ENCODE measurements around the gene PALM3.
"Not testable (repeated sequence)": the region's sequence is repeated elsewhere in the genome, so short reads cannot be mapped to it uniquely, and the experiment has no call there.

The PALM3 gene

DNA sequence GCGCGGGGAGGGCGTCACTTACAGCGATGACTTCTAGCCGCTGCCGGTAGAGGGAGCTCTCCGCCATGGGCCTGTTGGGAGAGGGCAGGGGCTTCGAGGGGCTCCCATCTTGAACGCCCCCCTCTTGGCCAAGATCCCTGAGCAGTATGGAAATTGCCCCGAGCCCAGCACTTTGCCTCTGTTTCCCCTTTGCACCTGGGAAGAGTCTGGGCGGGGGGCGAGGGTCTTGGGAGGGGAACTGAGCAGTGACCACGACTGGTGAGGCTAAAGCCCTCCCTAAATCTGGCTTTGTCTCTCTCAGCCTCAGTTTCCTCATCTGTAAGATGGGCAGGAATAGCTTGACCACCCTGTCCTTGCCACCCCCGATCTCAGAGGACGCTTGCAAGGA is 2.8 kb downstream of the PALM3 start:
- FAIRE-seq: no peak

DNA sequence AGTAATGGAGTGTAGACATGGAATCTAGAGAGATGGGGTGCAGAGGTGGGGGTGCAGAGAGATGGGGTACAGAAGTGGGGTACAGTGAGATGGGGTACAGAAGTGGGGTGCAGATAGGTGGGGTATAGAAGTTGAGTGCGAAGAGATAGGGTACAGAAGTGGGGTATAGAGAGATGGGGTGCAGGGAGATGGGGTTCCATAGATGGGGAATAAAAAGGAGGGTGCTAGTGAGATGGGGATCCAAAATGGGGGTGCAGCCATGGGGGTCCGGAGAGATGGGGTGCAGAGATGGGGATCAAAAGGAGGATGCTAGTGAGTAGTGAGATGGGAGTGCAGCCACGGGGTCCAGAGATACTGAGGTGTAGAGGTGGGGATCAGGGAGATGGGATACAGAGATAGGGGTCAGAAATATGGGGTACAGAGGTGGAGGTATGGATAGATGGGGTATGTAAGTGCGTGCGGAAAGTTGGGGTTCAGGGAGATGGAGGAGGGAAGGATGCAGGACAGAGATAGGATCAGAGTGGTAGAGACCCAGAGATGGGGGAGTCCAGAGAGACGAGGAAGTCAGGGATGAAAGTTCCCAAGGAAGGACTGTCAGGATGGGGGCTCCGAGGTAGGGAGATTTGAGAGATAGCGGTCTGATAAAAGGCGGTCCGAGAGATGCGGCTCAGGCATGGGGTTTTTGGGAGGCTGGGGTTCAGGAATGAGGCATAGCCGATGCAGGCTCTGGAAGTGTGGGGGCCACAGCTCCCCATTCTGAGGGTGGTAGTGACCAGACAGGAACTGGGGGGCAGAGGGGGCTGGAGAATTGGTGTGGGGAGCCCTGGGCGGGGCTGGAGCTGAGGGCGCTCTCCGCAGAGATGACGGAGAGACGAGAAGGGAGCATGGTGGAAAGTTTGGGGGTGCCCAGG is 3.4 kb downstream of the PALM3 start:
- no peak for FAIRE-seq

DNA sequence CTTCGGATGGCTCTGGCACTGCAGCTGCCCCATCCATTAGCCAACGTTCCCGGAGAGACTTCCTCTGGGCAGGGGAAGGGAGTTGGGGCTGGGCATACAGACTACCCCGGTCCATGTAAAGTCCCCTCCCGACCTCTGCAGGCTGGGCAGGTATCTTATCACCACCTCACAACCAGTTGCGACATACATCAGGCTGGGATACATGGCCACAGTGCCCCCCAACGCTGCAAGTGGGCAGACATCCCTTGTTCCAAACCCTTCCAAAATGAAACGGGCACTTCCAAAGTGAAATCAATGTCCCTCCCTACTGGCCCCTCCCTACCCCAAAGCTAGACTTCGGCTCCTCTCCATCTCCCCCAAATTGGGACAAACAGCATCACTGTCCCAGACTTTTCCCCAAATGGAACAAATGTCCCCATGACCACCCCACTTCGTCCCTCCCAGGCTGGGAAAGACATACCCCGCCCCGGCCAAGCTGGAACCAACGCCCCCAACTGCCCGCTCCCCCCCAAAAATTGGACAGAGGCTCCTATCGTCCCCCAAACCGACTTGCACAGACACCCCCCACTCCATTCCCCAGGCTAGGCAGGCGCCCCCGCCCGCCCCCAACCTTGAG is 5.0 kb downstream of the PALM3 start:
- FAIRE-seq: no peak

DNA sequence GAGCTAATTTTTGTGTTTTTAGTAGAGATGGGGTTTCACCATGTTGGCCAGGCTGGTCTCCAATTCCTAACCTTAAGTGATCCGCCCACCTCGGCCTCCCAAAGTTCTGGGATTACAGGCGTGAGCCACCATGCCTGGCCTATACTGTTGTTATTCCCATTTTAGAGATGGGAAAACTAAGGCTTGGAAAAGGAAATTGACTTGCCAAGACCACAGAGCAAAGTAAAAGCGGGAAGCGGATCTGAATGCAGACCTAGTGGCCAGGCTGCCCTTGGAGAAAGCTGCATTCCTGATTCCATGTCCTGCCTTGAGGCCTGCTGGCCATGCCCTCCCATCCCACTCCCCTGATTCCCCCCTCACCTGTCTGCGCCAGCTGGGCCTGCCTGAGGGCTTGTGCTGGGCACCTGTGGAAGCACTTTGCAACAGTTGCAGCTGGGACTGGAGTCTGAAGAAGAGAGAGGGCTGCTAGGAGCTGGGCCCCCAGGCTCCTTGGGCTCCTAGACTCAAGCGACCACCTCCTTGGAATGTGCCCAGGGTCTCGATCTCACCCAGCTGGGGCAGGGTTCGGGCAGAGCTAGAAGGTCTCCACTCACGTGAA is 5.7 kb downstream of the PALM3 start:
- FAIRE-seq: no peak

DNA sequence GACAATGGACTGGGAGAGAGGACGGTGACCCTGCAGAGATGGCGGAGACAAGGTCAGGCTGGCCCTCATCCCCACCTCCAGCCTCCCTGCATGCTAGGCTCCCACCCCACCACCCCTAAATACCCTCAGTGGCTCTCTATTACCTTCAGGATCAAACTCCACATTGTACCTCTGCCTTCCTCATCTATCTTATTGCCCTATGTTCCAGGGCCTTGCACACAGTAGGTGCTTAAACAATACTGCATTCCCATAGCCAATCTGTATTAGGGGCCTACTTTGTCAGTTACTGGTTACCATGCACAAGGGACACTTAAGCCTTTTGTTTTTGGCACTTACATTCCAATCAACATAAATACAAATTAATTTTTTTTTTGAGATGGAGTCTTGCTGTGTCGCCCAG is 6.5 kb downstream of the PALM3 start:
- FAIRE-seq: no peak

DNA sequence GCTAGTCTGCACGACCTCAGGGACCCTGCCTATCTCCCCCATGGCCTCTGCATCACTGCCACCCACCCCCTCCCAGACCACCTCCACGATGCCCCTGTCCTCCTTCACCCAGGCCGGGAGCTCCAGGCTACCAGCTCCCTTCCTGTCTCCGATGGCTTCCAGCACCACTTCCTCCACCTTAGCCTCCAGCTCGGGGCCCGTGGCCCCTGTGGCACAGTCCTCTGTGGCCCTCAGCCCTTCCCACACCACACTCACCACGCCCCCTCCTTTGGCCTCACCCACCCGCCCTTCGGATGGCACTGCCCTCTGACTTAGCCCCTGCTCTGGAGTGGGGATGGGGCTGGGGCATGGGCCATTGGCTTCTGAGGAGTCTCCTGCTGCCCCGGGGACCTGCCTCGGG is 7.2 kb downstream of the PALM3 start:
- no peak for FAIRE-seq

DNA sequence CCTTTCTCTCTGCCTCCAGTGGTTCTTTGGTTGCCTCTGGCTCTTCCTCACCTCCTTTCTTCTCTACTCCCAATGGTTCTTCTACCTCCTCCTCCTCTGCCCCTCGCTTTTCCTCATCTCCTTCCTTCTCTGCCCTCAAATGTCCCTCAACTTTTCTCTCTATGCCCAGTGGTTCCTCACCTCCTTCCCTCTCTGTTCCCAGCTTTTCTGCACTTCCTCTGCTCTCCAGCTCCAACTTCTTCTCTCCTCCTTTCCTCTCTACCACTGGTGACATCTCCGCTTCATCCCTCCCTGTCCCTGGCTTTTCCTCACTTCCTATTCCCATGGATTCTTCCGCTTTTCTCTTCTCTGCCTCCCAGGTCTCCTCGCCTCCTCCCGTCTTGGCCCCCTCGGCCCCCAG is 7.8 kb downstream of the PALM3 start:
- FAIRE-seq: no peak

DNA sequence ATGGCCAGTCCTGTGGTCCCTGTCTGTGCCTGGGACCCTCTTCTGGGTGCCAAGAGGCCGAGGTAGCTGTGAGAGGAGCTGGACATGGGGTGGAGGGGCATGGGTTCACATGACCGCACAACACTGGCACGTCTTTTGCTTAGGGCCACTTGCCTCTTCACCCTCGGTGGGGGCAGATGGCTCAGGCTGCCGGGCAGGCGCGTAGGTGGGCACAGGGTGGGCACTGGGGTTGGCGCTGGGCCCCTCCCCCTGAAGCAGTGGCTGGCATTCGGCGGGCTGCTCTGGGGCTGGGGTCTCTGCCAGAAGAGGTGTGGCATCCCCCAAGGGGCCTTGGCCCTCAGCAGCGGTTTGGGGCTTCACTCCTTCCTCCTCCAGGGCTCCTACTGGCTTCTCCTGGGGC is 8.4 kb downstream of the PALM3 start:
- no peak for FAIRE-seq

DNA sequence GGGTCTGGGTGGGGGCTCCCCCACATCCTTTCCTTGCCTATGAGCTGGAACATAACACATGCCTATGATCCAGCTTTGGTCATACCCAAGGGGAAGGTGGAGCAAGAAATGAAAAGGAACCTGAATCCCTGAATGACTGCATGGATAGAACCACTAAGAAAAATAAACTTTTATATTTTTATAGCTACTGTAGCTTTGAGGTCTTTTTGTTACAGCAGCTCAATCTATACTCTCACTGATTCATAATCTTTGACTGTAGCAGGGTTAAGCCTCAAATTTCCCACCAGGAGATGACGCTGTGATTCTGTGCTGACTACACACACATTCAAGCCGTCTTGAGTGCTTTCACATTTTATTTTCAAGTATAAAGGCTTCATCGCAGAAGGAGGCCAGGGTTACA is 8.8 kb downstream of the PALM3 start:
- no peak for FAIRE-seq

DNA sequence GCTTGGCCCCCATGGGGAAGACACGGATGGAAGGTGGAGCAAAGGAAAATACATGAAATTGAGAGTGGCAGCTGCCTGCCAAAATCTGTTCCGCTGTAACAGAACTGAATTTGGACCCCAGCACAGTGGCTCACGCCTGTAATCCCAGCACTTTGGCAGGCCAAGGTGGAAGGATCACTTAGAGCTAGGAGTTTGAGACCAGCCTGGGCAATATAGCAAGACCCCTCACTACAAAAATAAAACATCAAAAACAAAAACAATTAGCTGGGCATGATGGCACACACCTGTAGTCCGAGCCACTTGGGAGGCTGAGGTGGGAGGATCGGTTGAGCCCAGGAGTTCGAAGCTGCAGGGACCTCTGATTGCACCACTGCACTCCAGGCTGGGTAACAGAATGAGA is 9.4 kb downstream of the PALM3 start:
- no peak for FAIRE-seq

DNA sequence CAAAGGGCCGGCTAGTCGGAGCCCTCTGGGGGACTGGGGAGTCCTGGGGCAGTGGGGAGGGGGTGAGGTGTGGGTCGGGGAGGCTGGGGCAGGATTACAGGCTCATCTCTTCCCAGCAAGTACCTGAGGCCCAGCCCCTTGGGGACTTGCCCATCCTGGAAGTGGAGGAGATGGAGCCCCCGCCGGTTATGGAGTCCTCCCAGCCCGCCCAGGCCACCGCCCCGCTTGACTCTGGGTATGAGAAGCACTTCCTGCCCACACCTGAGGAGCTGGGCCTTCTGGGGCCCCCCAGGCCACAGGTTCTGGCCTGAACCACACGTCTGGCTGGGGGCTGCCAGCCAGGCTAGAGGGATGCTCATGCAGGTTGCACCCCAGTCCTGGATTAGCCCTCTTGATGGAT is 9.9 kb downstream of the PALM3 start:
- FAIRE-seq: no peak

DNA sequence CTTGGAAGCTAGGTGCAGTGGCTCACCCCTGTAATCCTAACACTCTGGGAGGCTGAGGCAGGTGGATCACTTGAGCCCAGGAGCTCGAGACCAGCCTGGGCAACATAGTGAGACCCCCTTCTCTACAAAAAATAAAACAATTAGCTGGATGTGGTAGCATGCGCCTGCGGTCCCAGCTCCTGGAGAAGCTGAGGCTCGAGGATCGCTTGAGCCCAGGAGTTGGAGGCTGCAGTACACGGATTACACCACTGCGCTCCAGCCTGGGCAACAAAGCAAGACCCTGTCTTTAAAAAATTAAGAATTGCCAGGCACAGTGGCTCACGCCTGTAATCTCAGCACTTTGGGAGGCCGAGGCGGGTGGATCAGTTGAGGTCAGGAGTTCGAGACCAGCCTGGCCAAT is 10.9 kb downstream of the PALM3 start:
- FAIRE-seq: not testable (repeated sequence)

DNA sequence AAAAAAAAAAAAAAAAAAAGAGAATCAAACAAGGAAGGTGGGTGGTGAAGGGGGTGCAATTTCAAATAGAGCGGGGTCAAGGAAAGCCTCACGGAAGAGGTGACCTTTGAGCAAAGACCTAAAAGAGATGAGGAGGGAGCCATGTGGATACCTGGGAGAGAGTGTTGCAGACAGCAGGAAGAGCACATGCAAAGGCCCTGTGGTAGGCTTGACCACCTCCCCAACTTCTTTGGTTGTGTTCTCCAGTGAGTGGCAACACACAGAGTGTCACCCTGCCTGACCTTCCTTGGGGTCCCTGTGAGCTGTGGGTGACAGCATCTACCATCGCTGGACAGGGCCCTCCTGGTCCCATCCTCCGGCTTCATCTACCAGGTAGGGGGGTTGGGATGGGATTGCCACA is 11.4 kb downstream of the PALM3 start:
- FAIRE-seq: no peak

DNA sequence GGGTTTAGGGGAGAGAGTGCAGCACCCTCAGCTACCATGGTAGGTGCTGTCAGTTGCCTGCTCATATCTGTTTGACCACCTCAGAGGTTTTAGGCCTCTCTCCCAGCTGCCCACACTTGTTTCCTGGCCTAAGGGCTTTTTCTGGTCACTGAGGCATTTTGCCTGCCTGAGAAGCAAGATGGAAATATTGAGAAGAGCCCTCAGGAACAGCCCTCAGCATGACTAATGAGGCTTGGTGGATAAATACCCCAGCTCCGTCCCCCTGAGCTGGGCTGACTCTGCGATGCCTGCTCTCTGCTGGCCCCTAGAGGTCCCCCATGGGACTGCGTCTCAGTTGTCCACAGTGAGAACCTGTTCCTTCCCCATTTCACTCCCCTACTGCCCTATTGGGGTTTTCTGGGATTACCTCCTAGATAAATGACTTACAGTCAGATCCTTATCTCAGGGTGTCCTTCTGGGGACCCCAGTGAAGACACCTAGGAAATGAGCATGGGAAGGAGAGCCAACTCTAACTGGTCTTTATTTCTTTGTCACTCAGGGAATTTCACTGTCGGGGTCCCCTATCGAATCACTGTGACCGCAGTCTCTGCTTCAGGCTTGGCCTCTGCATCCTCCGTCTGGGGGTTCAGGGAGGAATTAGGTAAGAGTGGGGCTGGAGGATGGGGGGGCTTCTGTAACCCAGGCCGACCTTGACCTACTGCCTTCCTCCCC is 13.3 kb downstream of the PALM3 start:
- no peak for FAIRE-seq

DNA sequence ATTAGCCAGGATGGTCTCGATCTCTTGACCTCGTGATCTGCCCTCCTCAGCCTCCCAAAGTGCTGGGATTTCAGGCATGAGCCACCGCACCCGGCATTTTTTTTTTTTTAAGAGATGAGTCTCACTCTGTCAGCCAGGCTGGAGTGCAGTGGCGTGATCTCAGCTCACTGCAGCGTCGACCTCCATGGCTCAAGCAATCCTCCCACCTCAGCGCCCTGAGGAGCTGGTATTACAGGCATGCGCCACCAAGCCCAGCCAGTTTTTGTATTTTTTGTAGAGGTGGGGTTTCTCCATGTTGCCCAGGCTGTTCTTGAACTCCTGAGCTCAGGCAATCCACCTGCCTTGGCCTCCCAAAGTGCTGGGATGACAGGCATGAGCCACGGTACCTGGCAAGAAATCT is 14.0 kb downstream of the PALM3 start:
- not testable (repeated sequence) for FAIRE-seq

DNA sequence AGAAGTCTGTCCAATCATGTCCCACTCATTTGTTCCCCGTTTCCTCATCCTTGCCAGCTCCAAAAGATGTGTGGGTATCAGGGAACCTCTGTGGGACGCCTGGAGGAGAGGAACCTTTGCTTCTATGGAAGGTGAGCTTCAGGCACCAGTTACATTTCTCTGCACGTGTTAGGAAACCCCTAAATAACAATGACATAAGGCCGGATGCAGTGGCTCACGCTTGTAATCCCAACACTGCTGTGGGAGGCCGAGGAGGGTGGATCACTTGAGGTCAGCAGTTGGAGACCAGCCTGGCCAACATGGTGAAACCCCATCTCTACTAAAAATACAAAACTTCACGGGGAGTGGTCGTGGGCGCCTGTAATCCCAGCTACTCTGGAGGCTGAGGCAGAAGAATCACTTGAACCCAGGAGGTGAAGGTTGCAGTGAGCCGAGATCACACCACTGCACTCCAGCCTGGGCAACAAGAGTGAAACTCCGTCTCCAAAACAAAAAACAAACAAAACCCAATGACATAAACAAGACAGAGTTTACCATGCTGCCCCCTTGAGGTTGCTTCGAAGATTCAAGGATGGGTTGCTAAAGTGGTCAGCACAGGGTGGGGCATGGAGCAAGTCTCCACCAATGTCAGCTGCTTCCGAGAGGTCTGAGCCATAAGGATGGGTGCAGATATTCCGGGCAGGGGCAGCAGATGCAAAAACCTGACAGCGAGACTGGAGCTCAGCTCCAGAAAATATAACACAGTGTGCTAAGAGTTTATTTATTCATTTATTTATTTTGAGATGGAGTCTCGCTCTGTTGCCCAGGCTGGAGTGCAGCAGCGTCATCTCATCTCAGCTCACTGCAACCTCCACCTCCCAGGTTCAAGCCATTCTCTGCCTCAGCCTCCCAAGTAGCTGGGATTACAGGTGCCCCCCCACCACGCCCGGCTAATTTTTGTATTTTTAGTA is 18.9 kb downstream of the PALM3 start:
- not testable (repeated sequence) for FAIRE-seq

DNA sequence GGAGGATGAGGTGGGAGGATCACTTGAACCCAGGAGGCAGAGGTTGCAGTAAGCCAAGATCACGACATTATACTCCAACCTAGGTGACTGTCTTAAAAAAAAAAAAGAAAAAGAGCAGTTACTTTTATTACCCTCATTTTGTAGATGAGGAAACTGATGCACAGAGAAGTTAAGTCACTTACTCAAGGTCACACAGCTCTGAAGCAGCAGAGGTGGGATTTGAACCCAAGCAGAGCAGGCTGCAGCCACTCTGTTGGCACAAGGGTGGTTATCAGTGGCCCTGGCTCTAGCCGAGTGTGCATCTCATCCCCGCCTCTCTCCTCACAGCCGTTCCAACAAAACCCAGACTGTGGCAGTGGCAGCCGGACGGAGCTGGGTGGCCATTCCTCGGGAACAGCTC is 22.7 kb downstream of the PALM3 start:
- no peak for FAIRE-seq

DNA sequence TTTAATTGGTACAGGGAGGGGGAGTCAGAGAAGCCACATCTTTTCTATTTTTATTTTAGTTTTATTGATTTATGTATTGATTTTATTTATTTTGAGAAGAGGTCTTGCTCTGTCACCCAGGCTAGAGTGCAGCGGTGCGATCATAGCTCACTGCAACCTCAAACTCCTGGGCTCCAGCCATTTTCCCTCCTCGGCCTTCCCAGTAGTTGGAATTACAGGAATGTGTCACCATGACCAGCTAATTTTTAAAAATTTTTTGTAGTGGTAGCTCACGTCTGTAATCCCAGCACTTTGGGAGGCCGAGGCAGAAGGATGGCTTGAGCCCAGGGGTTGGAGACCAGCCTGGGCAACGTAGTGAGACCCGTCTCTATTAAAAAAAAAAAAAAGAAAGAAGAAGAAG is 26.2 kb downstream of the PALM3 start:
- no peak for FAIRE-seq

DNA sequence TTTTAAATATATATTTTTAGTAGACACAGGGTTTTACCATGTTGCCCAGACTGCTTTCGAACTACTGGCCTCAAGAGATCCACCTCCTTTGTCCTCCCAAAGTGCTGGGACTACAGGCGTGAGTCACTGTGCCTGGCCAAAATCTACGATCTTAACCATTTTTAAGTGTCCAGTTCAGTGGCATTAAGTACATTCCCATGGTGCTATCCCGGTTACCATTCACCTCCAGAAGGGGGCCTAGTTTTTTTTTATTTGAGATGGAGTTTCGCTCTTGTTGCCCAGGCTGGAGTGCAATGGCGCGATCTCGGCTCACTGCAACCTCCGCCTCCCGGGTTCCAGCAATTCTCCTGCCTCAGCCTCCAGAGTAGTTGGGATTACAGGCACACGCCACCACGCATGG is 26.7 kb downstream of the PALM3 start:
- FAIRE-seq: not testable (repeated sequence)

DNA sequence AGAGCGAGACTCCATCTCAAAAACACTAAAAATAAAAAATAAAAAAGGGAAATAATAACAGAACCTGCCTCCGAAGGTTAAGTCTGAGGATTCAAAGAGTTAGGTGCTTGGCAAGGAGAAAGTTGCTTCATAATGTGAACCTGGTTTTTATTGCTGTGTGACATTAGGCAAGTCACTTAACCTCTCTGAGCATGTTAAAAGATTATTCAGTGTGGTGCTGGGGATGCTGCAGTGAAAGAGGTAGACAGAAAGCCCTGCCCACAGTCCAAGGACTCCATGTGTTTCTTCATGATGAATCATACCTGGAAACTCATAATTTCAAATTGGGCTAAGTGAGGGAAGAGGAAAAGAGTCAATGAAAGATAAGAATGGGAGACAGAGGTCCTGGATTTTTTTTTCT is 27.9 kb downstream of the PALM3 start:
- no peak for FAIRE-seq

DNA sequence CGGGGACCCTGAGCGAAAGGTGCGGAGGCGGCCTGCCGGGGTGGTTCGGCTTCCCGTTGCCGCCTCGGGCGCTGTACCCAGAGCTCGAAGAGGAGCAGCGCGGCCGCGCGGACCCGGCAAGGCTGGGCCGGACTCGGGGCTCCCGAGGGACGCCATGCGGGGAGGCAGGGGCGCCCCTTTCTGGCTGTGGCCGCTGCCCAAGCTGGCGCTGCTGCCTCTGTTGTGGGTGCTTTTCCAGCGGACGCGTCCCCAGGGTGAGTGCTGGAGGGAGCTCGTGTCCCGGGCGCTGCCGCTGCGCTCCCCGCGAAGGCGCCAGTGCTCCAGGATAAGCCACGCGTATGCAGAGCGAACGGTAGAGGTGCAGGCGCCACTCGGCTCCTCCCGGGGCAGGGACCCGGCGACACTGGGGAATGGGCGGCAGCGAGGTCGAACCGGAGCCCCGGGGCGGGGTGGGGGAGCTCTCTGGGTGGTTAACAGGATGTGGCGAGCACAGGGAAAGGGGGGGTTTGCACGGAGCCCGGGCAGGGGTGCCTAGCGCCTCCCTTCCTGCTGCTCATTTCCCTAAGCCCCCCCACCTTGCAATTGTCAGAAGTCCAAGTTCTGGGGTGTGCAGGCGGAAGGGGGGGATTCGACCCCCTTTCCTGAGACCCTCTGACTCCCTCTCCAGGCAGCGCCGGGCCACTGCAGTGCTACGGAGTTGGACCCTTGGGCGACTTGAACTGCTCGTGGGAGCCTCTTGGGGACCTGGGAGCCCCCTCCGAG is 30.0 kb downstream of the PALM3 start, which contains the start of gene IL27RA:
IL27RA (plus strand) TSS at position 44 of the 762 bp plus-strand sequence; CDS start at position 155, 111 bp downstream.
- FAIRE-seq: no peak

All from endometrium (tissue), 2 donors.